Activated T-helper 17 cell treated with anti-CD3 and anti-CD28 coated beads, Interleukin-2, amount 50 U/mL, for 72 hours (primary cell): Measurements from ENCODE around the gene LYRM7. TPM values are rescaled to one million over a fixed set of nuclear protein-coding genes. Genes with fewer than 3 reads are reported as not detected.

Experiments
- ATAC-seq: fragments of 150-1000 bp; cut with Tn5 transposase; replicated peaks from 2 replicates; pipeline ENCODE4 v1.10.0; 2021; ENCODE audit warnings: mild to moderate bottlenecking, moderate library complexity
- H3K27ac Mint-ChIP-seq: one replicate; pipeline ENCODE4 v1.8.0; 2022; ENCODE audit warnings: mixed read lengths
- H3K27me3 Mint-ChIP-seq: one replicate; pipeline ENCODE4 v1.8.0; 2022; ENCODE audit warnings: mixed read lengths
- H3K36me3 Mint-ChIP-seq: one replicate; pipeline ENCODE4 v1.8.0; 2022; ENCODE audit warnings: low read depth, mild to moderate bottlenecking, mixed read lengths
- H3K4me1 Mint-ChIP-seq: one replicate; pipeline ENCODE4 v1.8.0; 2022; ENCODE audit warnings: mixed read lengths
- H3K4me3 Mint-ChIP-seq: one replicate; pipeline ENCODE4 v1.8.0; 2022; ENCODE audit warnings: mild to moderate bottlenecking, mixed read lengths
- H3K9me3 Mint-ChIP-seq: one replicate; pipeline ENCODE4 v1.8.0; 2022; ENCODE audit warnings: mixed read lengths
- total RNA-seq, 2 donors: library from RNA; stranded (reverse); gene quantifications; one replicate each; pipeline ENCODE4 v1.2.3, GENCODE V29; 2022

The LYRM7 gene
- total RNA-seq, 2 donors from 2014 or later, result 14.2 to 19.9 TPM

DNA sequence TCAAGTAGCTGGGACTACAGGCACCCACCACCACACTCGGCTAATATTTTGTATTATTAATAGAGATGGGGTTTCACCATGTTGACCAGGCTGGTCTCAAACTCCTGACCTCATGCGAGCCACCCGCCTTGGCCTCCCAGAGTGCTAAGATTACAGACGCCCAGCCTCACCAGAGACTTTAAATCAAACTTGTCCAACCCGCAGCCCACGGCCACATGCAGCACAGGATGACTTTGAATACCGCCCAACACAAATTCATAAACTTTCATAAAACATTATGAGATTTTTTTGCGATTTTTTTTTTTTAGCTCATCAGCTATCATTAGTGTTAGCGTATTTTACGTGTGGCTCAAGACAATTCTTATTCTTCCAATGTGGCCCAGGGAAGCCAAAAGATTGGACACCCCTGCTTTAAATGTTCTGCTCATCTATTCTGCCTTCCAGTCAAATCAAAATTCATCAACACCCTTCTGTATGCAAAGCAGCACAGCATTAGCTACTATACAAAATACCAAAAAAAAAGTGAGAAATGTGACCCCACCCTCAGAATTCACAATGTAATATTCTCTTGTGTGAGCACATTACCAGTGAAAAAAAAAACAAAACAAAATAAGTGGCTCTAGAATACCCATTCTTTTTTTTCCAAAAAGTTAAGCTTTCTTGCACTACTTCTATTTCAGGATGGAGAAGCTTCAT lies 50.4 kb downstream of the LYRM7 start:
- Mint-ChIP-seq H3K36me3 (no peaks in the 10 kb centered on the region), H3K27me3 (no peaks in the 10 kb centered on the region), H3K4me3 (no peak overlapping the region), H3K4me1 (no peaks in the 10 kb centered on the region), H3K9me3 (no peaks in the 10 kb centered on the region), H3K27ac (no peak overlapping the region)
- ATAC-seq, result no peak

DNA sequence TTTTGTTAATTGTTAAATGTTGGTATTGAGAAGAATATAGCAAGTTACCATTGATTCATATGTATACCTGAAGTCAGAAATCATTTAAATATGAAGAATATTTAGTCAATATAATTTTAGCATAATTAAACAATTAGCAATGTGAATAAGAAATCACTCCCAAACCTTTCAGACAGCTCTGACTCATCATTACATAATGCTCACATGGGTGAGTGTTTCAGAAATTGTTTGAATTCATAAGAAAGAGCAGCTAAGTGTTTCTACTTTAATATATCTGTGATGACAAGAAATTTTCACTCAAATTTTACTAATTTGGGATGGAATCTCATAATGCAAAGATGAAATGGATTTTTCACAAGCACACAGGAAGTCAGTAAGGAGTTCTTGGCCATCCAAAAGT lies 51.1 kb downstream of the LYRM7 start:
- Mint-ChIP-seq H3K36me3 (no peaks in the 10 kb centered on the region), H3K27ac (no peak overlapping the region), H3K4me3 (no peak overlapping the region), H3K9me3 (no peaks in the 10 kb centered on the region), H3K27me3 (no peaks in the 10 kb centered on the region), H3K4me1 (no peaks in the 10 kb centered on the region)
- ATAC-seq, result no peak

DNA sequence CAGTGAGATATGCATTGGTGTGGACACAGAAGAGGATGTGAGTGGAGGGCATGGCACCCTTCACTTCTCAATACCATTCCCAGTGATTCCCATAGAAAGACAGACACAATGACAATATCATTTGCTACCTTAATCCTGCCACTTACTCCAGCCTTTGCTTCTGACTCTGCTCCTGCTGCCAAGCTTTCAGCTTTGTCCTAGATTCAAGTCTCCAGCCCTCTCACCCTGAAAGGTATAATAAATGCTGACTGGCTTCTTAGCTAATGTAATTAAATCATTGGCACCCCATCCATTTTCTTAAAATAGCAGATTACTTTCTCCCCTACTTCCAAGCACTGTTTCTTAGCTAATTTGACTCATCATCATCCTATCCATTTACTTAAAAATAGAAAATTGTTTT lies 52.0 kb downstream of the LYRM7 start:
- Mint-ChIP-seq H3K4me1 (no peaks in the 10 kb centered on the region), H3K27me3 (no peaks in the 10 kb centered on the region), H3K4me3 (no peak overlapping the region), H3K9me3 (no peaks in the 10 kb centered on the region), H3K36me3 (no peaks in the 10 kb centered on the region), H3K27ac (no peak overlapping the region)
- ATAC-seq, result no peak

DNA sequence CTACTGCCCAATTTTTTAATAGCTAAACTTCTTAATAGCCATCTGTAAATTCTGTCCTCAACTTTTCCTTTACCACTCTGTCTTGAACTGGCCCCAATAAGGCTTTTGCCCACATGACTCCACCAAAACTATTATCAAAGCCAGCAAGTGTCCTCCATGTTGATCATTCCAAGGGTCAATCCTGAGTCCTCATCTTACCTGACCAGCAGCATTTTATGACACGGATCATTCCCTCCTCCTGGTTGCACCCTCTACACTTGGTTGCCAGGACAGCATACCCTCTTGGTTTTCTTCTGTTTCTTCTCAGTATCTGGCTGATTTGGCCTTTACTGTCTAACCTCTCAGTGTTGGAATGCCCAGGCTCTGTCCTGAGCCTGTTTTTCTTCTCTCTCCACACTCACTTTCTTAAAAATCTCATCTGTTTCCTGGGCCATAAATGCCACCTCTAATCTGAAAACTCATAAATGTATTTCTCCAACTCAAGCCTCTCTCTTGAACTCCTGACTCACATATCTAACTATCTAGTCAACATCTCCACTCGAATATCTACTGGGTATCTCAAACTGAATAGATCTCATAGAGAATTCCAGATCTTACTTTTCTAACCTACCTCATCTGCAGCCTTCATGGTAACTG lies 53.1 kb downstream of the LYRM7 start:
- no peak overlapping the region for H3K4me3 Mint-ChIP-seq
- H3K9me3 Mint-ChIP-seq, result no peaks in the 10 kb centered on the region
- no peaks in the 10 kb centered on the region for H3K27me3 Mint-ChIP-seq
- H3K4me1 Mint-ChIP-seq, result no peaks in the 10 kb centered on the region
- ATAC-seq, result no peak
- H3K36me3 Mint-ChIP-seq, result no peaks in the 10 kb centered on the region
- no peak overlapping the region for H3K27ac Mint-ChIP-seq

DNA sequence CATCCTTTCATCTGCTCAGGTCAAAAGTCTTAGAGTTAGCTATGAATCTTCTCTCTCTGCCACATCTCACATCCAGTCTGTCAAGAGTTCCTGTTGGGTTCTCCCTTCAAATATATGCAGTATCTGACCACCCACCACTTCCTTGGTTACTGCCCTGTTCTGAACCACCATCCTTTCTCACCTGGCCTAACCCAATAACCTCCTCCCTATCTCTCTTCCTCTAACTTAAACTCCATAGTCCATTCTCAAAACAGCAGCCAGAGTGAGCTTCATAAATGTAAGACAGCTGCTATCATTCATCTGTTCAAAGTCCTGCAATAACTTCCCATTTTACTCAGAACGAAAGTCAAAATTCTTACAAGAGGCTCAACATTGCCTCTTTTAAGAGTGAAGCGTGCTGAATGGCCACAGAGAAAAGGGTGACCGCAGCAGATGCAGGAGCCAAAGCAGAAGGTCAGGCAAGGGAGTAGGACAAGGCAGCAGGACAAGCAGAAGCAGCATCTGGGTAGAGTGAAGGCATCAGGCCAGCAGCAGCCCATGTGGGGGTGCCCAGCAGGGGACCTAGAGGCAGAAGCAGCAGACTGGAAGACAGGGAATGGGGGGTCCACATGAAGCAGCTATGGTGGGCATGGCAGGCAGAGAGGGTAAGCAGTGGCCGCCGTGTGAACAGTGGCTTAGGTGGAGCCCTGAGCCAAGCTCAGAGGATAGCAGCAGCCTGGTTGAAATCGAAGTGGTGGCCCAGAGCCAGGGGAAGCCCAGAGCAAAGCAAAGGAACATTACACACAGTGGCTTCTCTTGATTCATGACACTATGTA lies 53.9 kb downstream of the LYRM7 start:
- Mint-ChIP-seq H3K36me3 (no peaks in the 10 kb centered on the region), H3K4me1 (no peaks in the 10 kb centered on the region), H3K27me3 (no peaks in the 10 kb centered on the region), H3K4me3 (no peak overlapping the region), H3K9me3 (no peaks in the 10 kb centered on the region), H3K27ac (no peak overlapping the region)
- peak; percentile 87 for ATAC-seq

DNA sequence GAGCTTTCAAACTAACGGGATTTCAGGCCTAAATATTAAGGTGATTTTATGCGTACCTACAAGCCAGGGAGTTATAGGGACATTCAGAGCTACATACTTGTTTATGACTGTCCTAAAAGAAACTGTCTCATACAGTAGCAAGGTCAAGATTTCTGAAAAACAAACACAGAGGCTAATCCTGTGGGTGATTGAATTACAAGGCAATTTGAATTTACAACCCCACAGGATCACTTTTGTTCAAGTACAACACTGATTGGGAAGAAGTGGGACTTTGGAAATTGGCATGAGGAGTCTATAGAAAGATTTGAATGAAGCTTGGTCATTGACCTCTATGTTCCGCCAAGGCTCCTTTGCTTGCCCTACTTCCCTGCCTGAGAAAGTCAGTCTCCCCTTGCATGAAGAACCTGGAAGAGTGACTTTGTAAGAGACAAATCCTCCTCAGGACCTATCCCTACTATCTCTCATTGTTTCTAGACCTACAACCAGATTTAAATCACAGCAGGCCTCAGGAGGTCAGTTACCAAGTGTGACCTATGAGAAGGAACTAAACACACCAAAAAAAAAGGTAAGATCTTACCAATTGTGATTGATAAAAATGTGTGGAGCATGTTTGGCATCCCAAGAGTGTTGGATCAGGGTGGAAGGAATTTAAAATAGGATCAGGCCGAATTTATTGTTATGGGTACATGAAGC lies 54.7 kb downstream of the LYRM7 start:
- no peak for ATAC-seq
- no peaks in the 10 kb centered on the region for H3K27me3 Mint-ChIP-seq
- H3K4me1 Mint-ChIP-seq, result peaks cover 3% of the 10 kb centered on the region
- no peaks in the 10 kb centered on the region for H3K36me3 Mint-ChIP-seq
- H3K27ac Mint-ChIP-seq, result no peak overlapping the region
- no peaks in the 10 kb centered on the region for H3K9me3 Mint-ChIP-seq
- no peak overlapping the region for H3K4me3 Mint-ChIP-seq

DNA sequence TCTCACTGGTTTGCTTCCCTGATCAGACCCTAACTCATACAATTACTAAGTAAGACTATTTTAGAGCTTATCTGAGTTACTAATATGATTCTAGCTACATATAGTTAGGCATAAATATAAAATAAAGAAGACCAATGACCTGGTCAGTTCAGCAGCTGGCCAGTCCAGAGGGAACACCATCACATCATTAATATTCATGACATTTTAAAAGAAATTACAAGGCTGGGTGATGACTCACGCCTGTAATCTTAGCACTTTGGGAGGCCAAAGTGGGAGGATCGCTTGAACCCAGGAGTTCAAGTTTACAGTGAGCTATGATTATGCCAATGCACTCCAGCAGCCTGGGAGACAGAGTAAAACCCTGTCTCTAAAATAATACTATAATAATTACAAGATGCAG lies 56.2 kb downstream of the LYRM7 start:
- Mint-ChIP-seq H3K36me3 (no peaks in the 10 kb centered on the region), H3K27me3 (no peaks in the 10 kb centered on the region), H3K27ac (no peak overlapping the region), H3K4me1 (peaks cover 6% of the 10 kb centered on the region), H3K4me3 (no peak overlapping the region), H3K9me3 (no peaks in the 10 kb centered on the region)
- ATAC-seq, result no peak

DNA sequence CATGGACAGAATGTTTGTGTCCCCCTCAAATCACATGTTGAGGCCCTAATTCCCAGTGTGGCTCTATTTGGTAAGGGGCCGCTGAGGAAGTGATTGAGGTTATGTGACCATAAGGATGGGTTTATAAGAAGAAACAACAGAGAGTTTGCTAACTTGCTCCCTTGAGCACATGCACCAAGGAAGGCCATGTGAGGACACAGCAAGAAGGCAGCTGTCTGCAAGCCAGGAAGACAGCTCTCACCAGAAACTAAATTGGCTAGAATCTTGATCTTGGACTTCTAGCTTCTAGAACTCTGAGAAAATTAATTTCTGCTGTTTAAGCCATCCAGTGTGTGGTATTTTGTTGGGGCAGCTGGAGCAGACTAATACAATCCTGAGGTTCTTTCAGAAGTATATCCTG lies 57.9 kb downstream of the LYRM7 start:
- H3K27ac Mint-ChIP-seq, result no peak overlapping the region
- ATAC-seq, result no peak
- H3K27me3 Mint-ChIP-seq, result no peaks in the 10 kb centered on the region
- no peak overlapping the region for H3K4me3 Mint-ChIP-seq
- H3K36me3 Mint-ChIP-seq, result no peaks in the 10 kb centered on the region
- no peaks in the 10 kb centered on the region for H3K9me3 Mint-ChIP-seq
- H3K4me1 Mint-ChIP-seq, result peaks cover 6% of the 10 kb centered on the region

DNA sequence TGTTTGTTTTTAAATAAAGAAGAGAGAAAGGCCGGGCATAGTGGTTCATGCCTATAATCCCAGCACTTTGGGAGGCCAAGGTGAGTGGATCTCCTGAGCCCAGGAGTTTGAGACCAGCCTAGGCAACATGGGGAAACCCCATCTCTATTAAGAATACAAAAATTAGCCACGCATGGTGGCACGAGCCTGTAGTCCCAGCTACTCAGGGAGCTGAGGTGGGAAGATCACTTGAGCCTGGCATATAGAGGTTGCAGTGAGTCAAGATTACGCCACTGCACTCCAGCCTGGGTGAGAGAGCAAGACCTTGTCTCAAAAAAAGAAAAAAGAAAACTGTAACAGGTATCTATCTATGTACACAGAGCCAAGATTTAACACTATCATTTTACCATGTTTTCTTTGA lies 58.9 kb downstream of the LYRM7 start:
- H3K4me1 Mint-ChIP-seq, result peaks cover 6% of the 10 kb centered on the region
- H3K9me3 Mint-ChIP-seq, result no peaks in the 10 kb centered on the region
- no peak overlapping the region for H3K27ac Mint-ChIP-seq
- no peaks in the 10 kb centered on the region for H3K36me3 Mint-ChIP-seq
- H3K4me3 Mint-ChIP-seq, result no peak overlapping the region
- ATAC-seq, result no peak
- no peaks in the 10 kb centered on the region for H3K27me3 Mint-ChIP-seq

DNA sequence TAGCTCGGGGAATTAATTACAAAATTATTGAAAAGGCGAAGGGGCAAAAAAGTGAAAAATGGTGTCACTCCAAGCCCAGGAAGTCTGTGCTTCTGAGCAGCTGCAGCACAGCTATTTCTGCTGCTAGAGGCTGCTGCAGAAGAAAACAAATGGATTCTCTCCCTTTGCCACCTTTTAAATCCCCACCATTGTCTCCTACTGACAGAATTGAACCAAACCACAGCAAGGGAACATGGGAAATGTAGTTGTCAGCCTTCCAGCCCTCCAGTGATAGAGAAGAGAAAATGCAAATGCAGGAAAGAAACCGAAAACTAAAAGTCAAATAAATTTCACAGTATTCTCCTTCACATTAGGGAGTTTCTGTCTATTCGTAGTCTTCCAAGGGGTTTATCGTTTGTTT lies 59.7 kb downstream of the LYRM7 start:
- H3K4me3 Mint-ChIP-seq, result no peak overlapping the region
- H3K36me3 Mint-ChIP-seq, result no peaks in the 10 kb centered on the region
- H3K4me1 Mint-ChIP-seq, result peaks cover 6% of the 10 kb centered on the region
- ATAC-seq, result no peak
- peak overlapping the region; percentile 31 for H3K27ac Mint-ChIP-seq
- no peaks in the 10 kb centered on the region for H3K9me3 Mint-ChIP-seq
- no peaks in the 10 kb centered on the region for H3K27me3 Mint-ChIP-seq

DNA sequence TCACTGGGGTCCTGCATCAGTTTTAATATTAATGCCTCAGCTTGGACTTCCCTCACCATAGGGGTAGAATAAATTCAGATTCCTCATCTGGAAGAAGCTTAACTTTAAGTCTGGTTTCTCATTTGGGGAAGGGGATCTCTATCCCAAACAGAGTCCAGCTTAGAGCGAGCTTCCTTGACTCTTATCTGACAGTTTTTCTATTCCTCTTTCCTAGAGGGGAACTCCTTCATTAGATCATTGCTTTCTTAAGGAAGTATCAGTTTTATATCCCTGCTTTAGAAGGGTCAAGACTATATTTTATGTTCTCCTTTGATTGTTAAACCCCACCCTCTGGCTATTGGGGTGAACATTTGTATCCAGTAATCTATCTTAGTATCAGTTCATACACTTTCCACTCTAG lies 68.9 kb downstream of the LYRM7 start:
- H3K36me3 Mint-ChIP-seq, result no peaks in the 10 kb centered on the region
- H3K9me3 Mint-ChIP-seq, result no peaks in the 10 kb centered on the region
- H3K4me1 Mint-ChIP-seq, result peaks cover 8% of the 10 kb centered on the region

DNA sequence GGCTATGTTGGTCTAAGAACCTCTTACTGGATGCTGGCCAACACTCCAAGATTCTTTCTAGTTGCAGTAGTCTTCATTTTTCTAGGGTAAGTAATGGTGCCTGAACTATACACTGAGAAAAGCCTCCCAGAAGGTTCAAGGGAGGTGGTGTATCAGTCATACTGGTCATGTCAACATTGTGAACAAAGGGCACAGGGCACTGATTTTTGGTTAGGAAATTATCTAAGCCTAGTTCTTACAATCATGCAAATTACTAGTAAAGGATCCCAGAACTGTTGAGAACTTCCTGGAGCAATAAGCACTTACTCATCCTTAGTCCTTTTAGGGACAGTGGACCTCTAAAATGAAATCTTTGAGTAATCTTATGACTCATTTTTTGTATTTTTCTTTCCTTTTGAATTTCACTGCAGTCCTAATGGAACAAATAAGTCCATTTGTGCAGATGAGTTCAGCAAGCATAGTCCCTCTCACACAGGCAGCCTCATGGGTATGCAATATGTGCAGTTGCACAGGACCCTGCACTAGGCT lies 72.0 kb downstream of the LYRM7 start:
- no peaks in the 10 kb centered on the region for H3K36me3 Mint-ChIP-seq
- peak; percentile 96 for ATAC-seq
- H3K9me3 Mint-ChIP-seq, result no peaks in the 10 kb centered on the region
- peak overlapping the region; percentile 8 for H3K4me3 Mint-ChIP-seq
- H3K27me3 Mint-ChIP-seq, result no peaks in the 10 kb centered on the region
- H3K4me1 Mint-ChIP-seq, result peaks cover 8% of the 10 kb centered on the region
- H3K27ac Mint-ChIP-seq, result peak overlapping the region; percentile 69

More for the DNA sequence above, 68.9 kb downstream of the LYRM7 start:
- Mint-ChIP-seq H3K4me3 (no peak overlapping the region), H3K27me3 (no peaks in the 10 kb centered on the region), H3K27ac (no peak overlapping the region)
- ATAC-seq, result no peak

DNA sequence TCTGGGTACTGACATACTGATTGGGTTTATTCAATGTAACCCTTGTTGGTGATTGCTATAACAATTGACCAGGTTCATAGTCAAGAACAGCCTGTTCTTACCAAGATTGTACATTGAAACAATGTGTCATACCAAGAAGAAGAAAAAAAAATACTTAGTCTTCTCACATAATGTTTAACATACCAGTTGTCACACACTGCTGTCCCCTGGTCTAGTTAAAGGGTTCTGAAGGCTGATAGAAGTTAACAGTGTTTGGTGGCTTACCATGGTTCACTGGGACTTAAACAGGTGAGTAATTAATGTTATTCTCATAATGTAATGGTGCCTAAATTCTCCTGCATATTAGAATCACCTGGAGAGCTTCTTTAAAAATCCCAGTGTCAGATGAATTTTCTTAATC lies 74.6 kb downstream of the LYRM7 start:
- H3K9me3 Mint-ChIP-seq, result no peaks in the 10 kb centered on the region
- ATAC-seq, result no peak
- H3K27me3 Mint-ChIP-seq, result no peaks in the 10 kb centered on the region
- H3K4me1 Mint-ChIP-seq, result peaks cover 19% of the 10 kb centered on the region
- no peak overlapping the region for H3K27ac Mint-ChIP-seq
- no peaks in the 10 kb centered on the region for H3K36me3 Mint-ChIP-seq
- H3K4me3 Mint-ChIP-seq, result no peak overlapping the region

DNA sequence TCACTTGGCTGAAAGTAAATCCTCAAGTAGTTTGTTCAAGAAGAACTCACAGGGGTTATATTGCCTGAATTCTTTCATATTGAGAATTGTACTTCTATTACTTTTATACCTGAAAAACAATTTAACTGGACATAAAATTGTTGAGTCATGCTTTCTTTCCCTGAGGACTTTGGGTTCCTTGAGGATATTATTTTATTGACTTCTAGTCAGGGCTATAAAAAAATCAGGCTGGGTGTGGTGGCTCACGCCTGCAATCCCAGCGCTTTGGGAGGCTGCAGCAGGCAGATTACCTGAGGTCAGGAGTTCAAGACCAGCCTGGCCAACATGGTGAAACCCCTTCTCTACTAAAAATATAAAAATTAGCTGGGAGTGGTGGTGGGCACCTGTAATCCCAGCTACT lies 75.2 kb downstream of the LYRM7 start:
- H3K4me3 Mint-ChIP-seq, result no peak overlapping the region
- H3K4me1 Mint-ChIP-seq, result peaks cover 26% of the 10 kb centered on the region
- no peaks in the 10 kb centered on the region for H3K27me3 Mint-ChIP-seq
- ATAC-seq, result no peak
- no peak overlapping the region for H3K27ac Mint-ChIP-seq
- no peaks in the 10 kb centered on the region for H3K36me3 Mint-ChIP-seq
- no peaks in the 10 kb centered on the region for H3K9me3 Mint-ChIP-seq
